Fibroblast of peridontal ligament (primary cell): ENCODE data around the gene GAL3ST2.

Experiments used
- DNase-seq: peaks from one replicate; pipeline ENCODE4 v3.0.0-alpha.2; 2010; ENCODE audit errors: extremely low read depth

The GAL3ST2 gene

GRCh38 chr2:241844831-241845578 is 68.4 kb downstream of the GAL3ST2 start:
- DNase-seq, result no peak

- DNase-seq, result no peak
Observed at GRCh38 chr2:241846406-241846805, 69.8 kb downstream of the GAL3ST2 start.

GRCh38 chr2:241848761-241849615 is 72.4 kb downstream of the GAL3ST2 start:
- no peak for DNase-seq

- no peak for DNase-seq
Observed at GRCh38 chr2:241849616-241850543, 73.3 kb downstream of the GAL3ST2 start.

- no peak for DNase-seq
Observed at GRCh38 chr2:241850544-241851324, 74.1 kb downstream of the GAL3ST2 start.

GRCh38 chr2:241851325-241852115 is 74.9 kb downstream of the GAL3ST2 start:
- no peak for DNase-seq

- DNase-seq, result no peak
Observed at GRCh38 chr2:241852116-241852980, 75.7 kb downstream of the GAL3ST2 start.

GRCh38 chr2:241852981-241853631 is 76.5 kb downstream of the GAL3ST2 start:
- no peak for DNase-seq
